WI38 (cell line): Measurements from ENCODE around the gene UBE2G2.

ENCODE experiments used
- H3K4me3 ChIP-seq: 2 replicates; pipeline ENCODE4 v1.5.1; 2011; ENCODE audit warnings: low read depth, mild to moderate bottlenecking, control low read depth, low read length
- CTCF ChIP-seq: IDR thresholded peaks from 2 replicates; pipeline ENCODE4 v1.5.1; 2012; ENCODE audit warnings: low read depth, mild to moderate bottlenecking, control low read depth, low read length

Gene UBE2G2

GRCh38 chr21:44840771-44841170 is 39.2 kb upstream of the UBE2G2 start:
- no peak for TF ChIP-seq CTCF
- H3K4me3 ChIP-seq = no peak overlapping the region

GRCh38 chr21:44838951-44839350 is 37.3 kb upstream of the UBE2G2 start:
- TF ChIP-seq CTCF = no peak

GRCh38 chr21:44838039-44838895 is 36.6 kb upstream of the UBE2G2 start:
- H3K4me3 ChIP-seq = no peak overlapping the region
- TF ChIP-seq CTCF = no peak

More at GRCh38 chr21:44838951-44839350, 37.3 kb upstream of the UBE2G2 start:
- H3K4me3 ChIP-seq = no peak overlapping the region

GRCh38 chr21:44837537-44837936 is 35.9 kb upstream of the UBE2G2 start:
- no peak for TF ChIP-seq CTCF
- H3K4me3 ChIP-seq = no peak overlapping the region

GRCh38 chr21:44836666-44837471 is 35.2 kb upstream of the UBE2G2 start:
- no peak for TF ChIP-seq CTCF
- H3K4me3 ChIP-seq = no peak overlapping the region

GRCh38 chr21:44836349-44836665 is 34.7 kb upstream of the UBE2G2 start:
- TF ChIP-seq CTCF = no peak
- no peak overlapping the region for H3K4me3 ChIP-seq

- TF ChIP-seq CTCF = no peak
- no peak overlapping the region for H3K4me3 ChIP-seq
Observed at GRCh38 chr21:44835647-44835973, 34.0 kb upstream of the UBE2G2 start.
